GM12801 (cell line): ENCODE data around the gene PKNOX2.

Source experiments
- CTCF ChIP-seq: IDR thresholded peaks from one replicate; pipeline ENCODE4 v1.5.1; 2011; ENCODE audit warnings: control low read depth; ENCODE audit not compliant: insufficient read length; ENCODE audit errors: extremely low read depth

PKNOX2 gene

GRCh38 chr11:125433454-125434121 is 269.0 kb downstream of the PKNOX2 start:
- TF ChIP-seq CTCF: no peak

- TF ChIP-seq CTCF: no peak
These were observed 271.1 kb downstream of the PKNOX2 start for GRCh38 chr11:125435461-125436238.

- TF ChIP-seq CTCF: no peak
These were observed 277.3 kb downstream of the PKNOX2 start for GRCh38 chr11:125441648-125442410.

- TF ChIP-seq CTCF: no peak
These were observed 278.4 kb downstream of the PKNOX2 start for GRCh38 chr11:125442946-125443345.

- no peak for TF ChIP-seq CTCF
These were observed 279.3 kb downstream of the PKNOX2 start for GRCh38 chr11:125443767-125444311.

- no peak for TF ChIP-seq CTCF
These were observed 281.2 kb downstream of the PKNOX2 start for GRCh38 chr11:125445731-125446130.

GRCh38 chr11:125446279-125446678 is 281.7 kb downstream of the PKNOX2 start:
- no peak for TF ChIP-seq CTCF
